GM12875 (cell line): ENCODE results near the gene HORMAD2.
"Not testable (repeated sequence)": the region's sequence is repeated elsewhere in the genome, so short reads cannot be mapped to it uniquely, and the experiment has no call there.

Source experiments
- H3K4me3 ChIP-seq: one replicate; pipeline ENCODE4 v1.5.1; 2011; ENCODE audit warnings: low read depth, low read length, control low read depth
- CTCF ChIP-seq: IDR thresholded peaks from 2 replicates; pipeline ENCODE4 v1.5.1; 2011; ENCODE audit warnings: low read depth, mild to moderate bottlenecking, control low read depth, inconsistent platforms, low read length, moderate library complexity, borderline replicate concordance; ENCODE audit not compliant: insufficient read depth

The HORMAD2 gene

DNA sequence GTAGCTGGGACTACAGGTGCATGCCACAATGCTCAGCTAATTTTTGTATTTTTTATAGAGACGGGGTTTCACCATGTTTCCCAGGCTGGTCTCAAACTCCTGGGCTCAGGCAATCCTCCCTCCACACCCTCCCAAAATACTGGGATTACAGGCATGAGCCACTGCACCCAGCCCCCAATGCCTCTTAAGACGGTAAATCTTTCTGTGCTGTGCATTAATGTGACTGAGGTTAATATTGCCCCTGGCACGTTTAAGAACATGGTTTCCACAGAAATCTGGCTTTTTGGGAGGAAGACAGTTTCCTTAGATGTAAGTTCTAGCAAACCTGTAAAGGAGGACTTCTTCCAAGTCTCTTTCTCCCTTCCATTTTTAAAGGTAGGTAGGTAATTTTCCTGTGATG, 6.1 kb upstream of the HORMAD2 start:
- TF ChIP-seq CTCF, result no peak
- H3K4me3 ChIP-seq, result no peak overlapping the region

GRCh38 chr22:30074994-30075393, 5.3 kb upstream of the HORMAD2 start:
- no peak overlapping the region for H3K4me3 ChIP-seq

DNA sequence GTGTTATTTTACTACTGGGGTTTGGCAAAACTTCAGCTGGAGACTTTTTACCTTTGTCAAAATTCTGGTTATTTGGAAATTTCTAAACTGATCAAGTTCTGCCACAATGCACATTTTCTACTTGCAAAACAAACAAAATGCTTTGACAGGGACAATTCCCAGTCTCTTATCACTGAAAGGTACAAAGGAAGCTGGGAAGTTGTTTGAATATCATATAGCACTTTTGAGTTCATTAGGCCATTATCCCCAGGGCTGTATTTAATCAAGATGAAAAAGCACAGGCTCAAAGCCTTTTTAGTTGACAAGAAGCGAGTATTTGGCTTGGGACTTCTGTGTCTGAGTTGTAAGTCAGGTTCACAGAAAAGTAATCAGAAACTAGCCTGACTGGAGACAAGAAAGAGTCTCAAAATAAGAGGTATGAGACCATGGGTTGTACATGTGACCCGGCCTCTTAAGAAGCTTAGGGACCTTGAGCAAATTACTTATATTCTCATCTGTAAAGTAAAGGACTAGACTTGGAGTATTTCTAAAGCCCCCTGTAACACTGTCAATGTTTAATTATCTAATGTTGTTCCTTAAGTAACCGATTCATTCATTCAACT, 2.9 kb upstream of the HORMAD2 start:
- TF ChIP-seq CTCF, result no peak
- H3K4me3 ChIP-seq, result no peak overlapping the region

More at GRCh38 chr22:30074994-30075393, 5.3 kb upstream of the HORMAD2 start:
- TF ChIP-seq CTCF, result no peak

DNA sequence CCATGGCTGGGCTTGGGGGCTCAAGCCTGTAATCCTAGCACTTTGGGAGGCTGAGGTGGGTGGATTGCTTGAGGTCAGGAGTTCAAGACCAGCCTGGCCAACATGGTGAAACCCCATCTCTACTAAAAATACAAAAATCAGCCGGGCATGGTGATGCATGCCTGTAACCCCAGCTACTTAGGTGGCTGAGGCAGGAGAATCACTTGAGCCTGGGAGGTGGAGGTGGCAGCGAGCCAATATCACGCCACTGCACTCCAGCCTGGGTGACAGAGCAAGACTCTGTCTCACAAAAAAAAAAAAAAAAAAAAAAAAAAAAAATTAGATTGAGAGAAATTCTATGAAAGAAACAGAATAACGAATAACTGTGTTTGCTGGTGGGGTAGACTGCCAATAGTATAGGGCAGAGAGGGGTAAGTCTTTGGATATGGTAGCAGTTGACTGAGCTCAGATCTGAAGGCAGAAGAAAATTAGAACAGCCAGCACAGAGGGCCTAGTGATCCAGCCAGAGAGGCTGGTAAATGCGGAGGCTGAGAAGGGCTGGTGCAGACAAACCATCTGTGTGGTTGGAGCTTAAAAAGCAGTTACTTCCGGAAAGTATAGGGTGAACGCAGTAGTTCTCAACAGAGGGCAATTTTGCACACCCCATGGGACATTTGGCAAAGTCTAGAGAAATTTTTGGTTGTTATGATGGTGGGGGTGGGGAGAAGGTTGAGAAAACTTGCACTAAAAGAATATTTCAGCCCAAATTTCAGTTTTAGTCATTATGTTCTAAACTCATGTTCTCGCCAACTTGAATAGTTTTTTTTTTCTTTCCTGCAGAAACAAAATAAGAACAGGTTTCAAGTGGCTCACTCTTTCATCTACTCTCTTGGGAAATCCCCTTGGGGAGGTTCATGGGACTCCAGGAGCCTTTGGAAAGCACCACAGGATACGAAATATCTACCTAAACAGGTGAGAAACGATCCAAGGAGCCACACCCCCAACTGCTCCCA, 1.6 kb upstream of the HORMAD2 start:
- no peak overlapping the region for H3K4me3 ChIP-seq
- no peak for TF ChIP-seq CTCF

- no peak overlapping the region for H3K4me3 ChIP-seq
- TF ChIP-seq CTCF, result no peak
These were observed 541 bp downstream of the HORMAD2 start for GRCh38 chr22:30080805-30081204.

- no peak for TF ChIP-seq CTCF
- no peak overlapping the region for H3K4me3 ChIP-seq
These were observed 6.2 kb downstream of the HORMAD2 start for GRCh38 chr22:30086496-30086895.

- not testable (repeated sequence) for H3K4me3 ChIP-seq
These were observed 6.8 kb downstream of the HORMAD2 start for GRCh38 chr22:30087037-30087436.
